ENCODE results near the gene DARS2. TPM values are rescaled to one million over a fixed set of nuclear protein-coding genes. Genes with fewer than 3 reads are reported as not detected.

Gene DARS2
- polyA plus RNA-seq, 1 donor from 2014 or later = 4.5 TPM

GRCh38 chr1:173779936-173780335, 44.5 kb upstream of the DARS2 start:
- H3K27me3 ChIP-seq (ENCODE audit: insufficient read depth, low read depth, low read length) = no peaks in the 10 kb centered on the region
- H2AFZ ChIP-seq (ENCODE audit: low read depth, low read length) = no peak overlapping the region
- no peaks in the 10 kb centered on the region for H4K20me1 ChIP-seq (ENCODE audit: insufficient read depth)
- no peak for TF ChIP-seq CTCF (IDR thresholded peaks at IDR 0.05; ENCODE audit: poor library complexity, severe bottlenecking)
- TF ChIP-seq RAD21 (conservative IDR thresholded peaks at IDR 0.05) = no peak
- no peak for TF ChIP-seq TAF1 (IDR thresholded peaks at IDR 0.05; ENCODE audit: low read depth)
- no peak for TF ChIP-seq EP300 (conservative IDR thresholded peaks at IDR 0.05; ENCODE audit: poor library complexity, severe bottlenecking)
- TF ChIP-seq SMC3 (conservative IDR thresholded peaks at IDR 0.05; ENCODE audit: poor library complexity) = no peak
- no peak for TF ChIP-seq EZH2 (IDR thresholded peaks at IDR 0.05; ENCODE audit: borderline replicate concordance, insufficient read depth, low read length, poor library complexity, severe bottlenecking)
- no peak for TF ChIP-seq REST (IDR thresholded peaks at IDR 0.05; ENCODE audit: borderline replicate concordance)
- no peak for TF ChIP-seq POLR2AphosphoS5 (IDR thresholded peaks at IDR 0.05)
- TF ChIP-seq MXI1 (conservative IDR thresholded peaks at IDR 0.05; ENCODE audit: poor library complexity, severe bottlenecking) = no peak
- no peak overlapping the region for H3K9ac ChIP-seq (ENCODE audit: low read length)
- no peak overlapping the region for H3K4me2 ChIP-seq (ENCODE audit: low read length)
- H3K36me3 ChIP-seq (ENCODE audit: insufficient read depth, low read length) = peaks cover 16% of the 10 kb centered on the region
- H3K27ac ChIP-seq (ENCODE audit: low read length) = no peak overlapping the region
- no peaks in the 10 kb centered on the region for H3K9me2 ChIP-seq (ENCODE audit: insufficient read depth, low read length)
- no peaks in the 10 kb centered on the region for H3K9me3 ChIP-seq (ENCODE audit: low read length)
- H3K79me2 ChIP-seq (replicated peaks; ENCODE audit: insufficient read depth, low read length) = no peaks in the 10 kb centered on the region
- no peak overlapping the region for H3K4me3 ChIP-seq (ENCODE audit: low read length)
- no peaks in the 10 kb centered on the region for H3F3A ChIP-seq (ENCODE audit: insufficient read depth, low read length, poor library complexity, severe bottlenecking)

- Histone ChIP-seq H4K20me1 (ENCODE audit: insufficient read depth) (no peaks in the 10 kb centered on the region), H3K79me2 (replicated peaks; ENCODE audit: insufficient read depth, low read length) (no peaks in the 10 kb centered on the region), H3K36me3 (ENCODE audit: insufficient read depth, low read length) (no peaks in the 10 kb centered on the region), H3K27ac (ENCODE audit: low read length) (no peak overlapping the region), H3K4me2 (ENCODE audit: low read length) (no peak overlapping the region), H3K27me3 (ENCODE audit: insufficient read depth, low read depth, low read length) (no peaks in the 10 kb centered on the region), H3K4me3 (ENCODE audit: low read length) (no peak overlapping the region), H3K9ac (ENCODE audit: low read length) (no peak overlapping the region), H3F3A (ENCODE audit: insufficient read depth, low read length, poor library complexity, severe bottlenecking) (no peaks in the 10 kb centered on the region), H2AFZ (ENCODE audit: low read depth, low read length) (no peak overlapping the region), H3K9me2 (ENCODE audit: insufficient read depth, low read length) (no peaks in the 10 kb centered on the region), H3K9me3 (ENCODE audit: low read length) (no peaks in the 10 kb centered on the region)
- no peak for TF ChIP-seq TAF1 (IDR thresholded peaks at IDR 0.05; ENCODE audit: low read depth)
- TF ChIP-seq REST (IDR thresholded peaks at IDR 0.05; ENCODE audit: borderline replicate concordance) = no peak
- no peak for TF ChIP-seq POLR2AphosphoS5 (IDR thresholded peaks at IDR 0.05)
- TF ChIP-seq SMC3 (conservative IDR thresholded peaks at IDR 0.05; ENCODE audit: poor library complexity) = no peak
- TF ChIP-seq CTCF (IDR thresholded peaks at IDR 0.05; ENCODE audit: poor library complexity, severe bottlenecking) = no peak
- TF ChIP-seq EZH2 (IDR thresholded peaks at IDR 0.05; ENCODE audit: borderline replicate concordance, insufficient read depth, low read length, poor library complexity, severe bottlenecking) = no peak
- TF ChIP-seq MXI1 (conservative IDR thresholded peaks at IDR 0.05; ENCODE audit: poor library complexity, severe bottlenecking) = no peak
- TF ChIP-seq RAD21 (conservative IDR thresholded peaks at IDR 0.05) = no peak
- TF ChIP-seq EP300 (conservative IDR thresholded peaks at IDR 0.05; ENCODE audit: poor library complexity, severe bottlenecking) = no peak
Observed at GRCh38 chr1:173784997-173785396, 39.5 kb upstream of the DARS2 start.

All from neural cell (in vitro differentiated cells).